ENCODE measurements around the gene IRF2.

Gene IRF2

DNA sequence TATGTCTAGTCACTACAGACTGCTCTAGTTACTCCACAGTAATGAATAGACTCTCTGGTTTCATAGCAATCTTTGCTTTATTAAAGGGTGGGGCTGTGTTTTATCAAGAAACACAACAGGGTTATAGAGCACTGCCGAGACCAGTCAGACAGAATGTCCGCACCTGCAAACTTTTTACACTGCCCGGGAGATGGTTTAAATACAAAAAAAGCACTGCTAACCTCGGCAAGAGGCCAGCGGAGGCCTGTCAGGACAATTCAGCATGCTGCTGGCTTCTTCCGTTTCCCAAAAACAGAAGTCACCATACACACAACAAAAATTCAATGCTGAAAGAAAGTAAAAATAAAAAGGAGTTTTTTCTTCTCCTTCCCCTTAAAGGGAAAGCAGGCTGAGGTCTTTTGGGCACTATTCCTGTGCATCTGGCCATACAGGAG, 67.4 kb downstream of the IRF2 start:
- no peak for DNase-seq

- DNase-seq = no peak
These were observed 70.3 kb downstream of the IRF2 start for GRCh38 chr4:184404047-184404446.

DNA sequence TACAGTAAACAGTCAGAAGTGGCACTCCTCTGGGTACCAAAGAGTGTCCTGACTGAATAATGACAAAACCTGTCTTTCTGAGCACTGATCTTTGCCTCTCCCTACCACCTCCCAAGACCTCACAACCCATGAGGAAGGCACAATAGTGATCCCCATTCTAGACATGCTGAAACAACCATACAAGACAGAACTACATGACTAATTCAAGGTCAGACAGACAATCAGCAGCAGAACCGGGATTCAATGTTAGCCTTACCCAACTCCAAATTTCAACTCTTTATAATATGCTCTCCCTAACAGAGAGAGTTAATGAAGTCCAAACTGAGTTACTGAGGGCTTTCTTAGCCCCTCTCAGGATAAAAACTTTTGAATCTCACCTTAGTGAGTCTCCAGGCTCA, 71.0 kb downstream of the IRF2 start:
- no peak for DNase-seq

DNA sequence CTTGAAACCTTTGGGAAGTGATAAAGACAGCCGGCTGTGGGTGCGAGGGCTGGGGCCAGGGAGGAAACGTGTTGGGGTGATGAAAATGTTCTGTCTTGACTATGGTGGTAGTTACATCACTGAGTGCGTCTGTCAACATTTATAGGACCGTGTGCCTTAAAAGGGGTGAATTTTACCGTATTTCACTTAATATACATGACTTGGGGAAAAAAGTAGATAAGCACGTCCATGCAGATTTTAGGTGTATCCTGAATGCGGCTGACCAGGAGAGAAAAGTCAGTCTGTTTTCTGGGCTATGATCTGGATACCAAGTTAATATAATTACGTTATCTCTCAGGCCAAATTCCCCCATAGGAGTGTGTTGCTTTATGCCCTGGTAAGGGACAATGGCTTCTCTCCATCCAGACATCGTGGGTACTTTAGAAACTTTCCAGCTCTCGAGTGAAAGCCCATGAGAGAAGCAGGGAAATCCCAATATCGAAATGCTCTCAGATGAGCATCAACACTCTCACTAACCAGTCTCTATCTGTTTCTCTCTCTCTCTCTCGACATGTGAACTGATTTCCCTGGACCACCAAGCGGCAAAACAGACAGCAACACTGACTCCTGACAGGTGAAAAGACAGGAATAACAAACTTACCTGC, 71.5 kb downstream of the IRF2 start:
- DNase-seq = no peak

- DNase-seq = no peak
These were observed 72.1 kb downstream of the IRF2 start for GRCh38 chr4:184402239-184402638.

- no peak for DNase-seq
These were observed 72.8 kb downstream of the IRF2 start for GRCh38 chr4:184401397-184402171.

DNA sequence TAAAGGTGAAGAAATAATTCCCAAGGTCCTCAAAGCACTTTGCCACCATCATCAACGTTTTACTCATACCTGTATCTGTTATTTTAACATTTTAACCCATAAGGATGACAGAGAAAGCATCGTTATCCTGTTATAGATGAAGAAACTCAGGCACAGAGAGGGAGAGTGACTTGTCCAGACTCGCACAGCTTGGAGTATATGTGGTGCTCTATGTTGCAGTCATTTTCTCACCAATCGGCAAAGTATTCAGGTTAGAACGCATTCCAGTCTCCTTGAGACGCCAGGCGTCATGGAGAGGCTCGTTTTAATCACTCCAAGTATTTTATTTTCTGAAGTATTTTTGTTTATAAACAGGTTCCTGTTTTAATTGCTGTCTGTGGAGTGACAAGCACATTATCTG, 73.5 kb downstream of the IRF2 start:
- no peak for DNase-seq

GRCh38 chr4:184400375-184400870, 73.9 kb downstream of the IRF2 start:
- DNase-seq = no peak

- DNase-seq = no peak
These were observed 74.8 kb downstream of the IRF2 start for GRCh38 chr4:184399512-184399908.

GRCh38 chr4:184398741-184399511, 75.4 kb downstream of the IRF2 start:
- DNase-seq = no peak

DNA sequence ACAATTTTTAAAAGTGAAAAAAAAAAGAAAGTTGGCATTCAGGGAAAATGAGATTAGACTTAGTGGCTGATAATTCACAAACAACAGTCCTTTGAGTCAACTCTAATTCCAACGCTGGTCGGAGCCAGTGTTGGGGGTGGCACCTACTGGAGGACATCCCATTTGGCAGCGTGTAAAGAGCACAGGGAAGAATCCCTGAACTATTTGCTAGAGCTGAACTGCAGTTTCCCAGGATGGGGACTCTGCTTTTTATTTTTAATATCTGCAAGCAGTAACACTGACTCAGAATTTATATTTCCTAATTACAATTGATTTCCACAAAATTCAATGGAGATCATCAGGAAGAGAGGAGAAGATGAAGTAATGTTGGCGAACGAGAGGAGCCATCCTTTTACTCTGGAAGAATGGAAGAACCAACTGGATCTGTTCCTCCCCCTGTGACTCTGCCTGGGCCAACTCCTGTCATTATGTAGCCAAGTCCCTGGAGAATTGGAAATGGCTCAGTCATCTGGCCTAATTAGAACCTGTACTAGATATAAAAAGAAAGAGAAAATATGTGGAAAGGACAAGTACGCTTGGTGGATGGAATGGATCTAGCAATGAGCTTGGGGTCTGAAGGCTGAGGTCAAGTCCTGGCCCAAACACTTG, 76.7 kb downstream of the IRF2 start:
- DNase-seq = no peak

- DNase-seq = no peak
These were observed 77.5 kb downstream of the IRF2 start for GRCh38 chr4:184396570-184397515.

GRCh38 chr4:184395971-184396391, 78.4 kb downstream of the IRF2 start:
- no peak for DNase-seq

- no peak for DNase-seq
These were observed 78.9 kb downstream of the IRF2 start for GRCh38 chr4:184395451-184395917.

GRCh38 chr4:184392748-184393559, 81.4 kb downstream of the IRF2 start:
- DNase-seq = no peak

DNA sequence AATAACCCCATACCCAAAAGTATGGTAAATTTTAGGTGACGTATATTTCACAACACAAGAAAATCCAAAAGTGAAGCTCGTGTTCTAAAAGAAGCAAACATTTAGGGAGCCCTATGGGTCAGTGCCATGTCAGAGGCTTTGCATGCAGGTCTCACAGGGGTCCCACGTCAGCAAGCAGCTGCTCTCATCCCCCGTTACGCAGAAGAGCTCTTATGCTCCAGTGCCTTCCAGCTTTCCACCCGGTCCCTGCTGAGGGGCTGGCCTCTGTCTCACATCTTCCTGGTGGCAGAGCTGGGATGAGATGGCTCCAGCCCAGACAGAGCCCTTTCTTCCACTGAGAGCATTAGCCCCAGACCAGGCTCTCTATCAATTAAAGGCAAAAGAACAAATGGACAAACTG, 82.0 kb downstream of the IRF2 start:
- DNase-seq = no peak

DNA sequence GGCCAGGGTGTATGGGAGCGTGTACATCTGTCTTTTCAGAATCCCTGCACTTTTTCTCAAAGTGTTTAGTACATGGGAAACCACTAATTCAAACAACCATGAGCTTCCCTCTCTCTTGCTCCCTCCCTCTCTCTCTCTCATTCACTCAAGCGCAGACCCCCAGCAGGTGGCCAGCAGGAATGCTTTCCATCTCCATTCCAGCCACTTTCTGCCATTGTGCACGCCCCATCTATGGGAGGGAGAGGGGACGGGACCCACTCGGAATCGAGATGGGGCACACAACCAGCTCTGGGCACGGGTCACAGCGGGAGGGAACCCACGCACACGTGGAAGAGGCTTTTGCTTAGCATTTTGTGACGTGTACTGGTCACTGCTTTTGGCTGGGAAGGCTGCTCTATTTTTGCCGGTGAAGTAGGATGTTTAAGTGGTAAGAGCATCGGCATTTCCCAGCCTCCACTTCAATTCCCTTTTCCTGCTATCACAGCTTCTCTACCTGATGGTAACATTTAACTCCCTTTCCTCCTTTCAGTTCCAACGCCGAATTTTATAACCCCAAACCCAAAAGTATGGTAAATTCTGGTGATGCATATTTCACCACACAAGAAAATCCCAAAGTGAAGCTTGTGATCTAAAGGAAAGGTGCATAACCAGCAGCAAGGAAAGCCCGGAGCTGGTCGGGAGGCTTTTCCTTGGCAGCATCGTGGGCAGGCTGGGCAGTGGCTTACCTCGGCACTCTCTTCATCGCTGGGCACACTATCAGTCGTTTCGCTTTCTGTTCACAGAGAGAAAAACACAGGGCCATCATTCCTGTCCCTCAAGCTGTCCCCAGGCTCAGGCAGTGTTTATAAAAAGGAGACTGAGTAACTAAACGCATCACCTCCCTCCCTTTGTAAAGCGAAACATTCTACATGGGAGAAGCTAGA, 84.1 kb downstream of the IRF2 start:
- no peak for DNase-seq

GRCh38 chr4:184388106-184388505, 86.2 kb downstream of the IRF2 start:
- DNase-seq = no peak

GRCh38 chr4:184387351-184387750, 87.0 kb downstream of the IRF2 start:
- no peak for DNase-seq
